Stimulated activated CD8-positive, alpha-beta memory T cell treated with anti-CD3 and anti-CD28 coated beads, Interleukin-4, amount 100 ng/mL, for 1 hour (primary cell): ENCODE measurements around the gene VAMP3.
A peak's percentile ranks its signal among the peaks of the same experiment; 100 is the strongest.

ENCODE experiments used
- DNase-seq, 2 donors: peaks; one replicate each; pipeline ENCODE4 v3.0.0-alpha.2; 2020; ENCODE audit warnings: low read depth in 2 of 2, low spot score in 1 of 2

VAMP3 gene, protein sequence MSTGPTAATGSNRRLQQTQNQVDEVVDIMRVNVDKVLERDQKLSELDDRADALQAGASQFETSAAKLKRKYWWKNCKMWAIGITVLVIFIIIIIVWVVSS

DNA sequence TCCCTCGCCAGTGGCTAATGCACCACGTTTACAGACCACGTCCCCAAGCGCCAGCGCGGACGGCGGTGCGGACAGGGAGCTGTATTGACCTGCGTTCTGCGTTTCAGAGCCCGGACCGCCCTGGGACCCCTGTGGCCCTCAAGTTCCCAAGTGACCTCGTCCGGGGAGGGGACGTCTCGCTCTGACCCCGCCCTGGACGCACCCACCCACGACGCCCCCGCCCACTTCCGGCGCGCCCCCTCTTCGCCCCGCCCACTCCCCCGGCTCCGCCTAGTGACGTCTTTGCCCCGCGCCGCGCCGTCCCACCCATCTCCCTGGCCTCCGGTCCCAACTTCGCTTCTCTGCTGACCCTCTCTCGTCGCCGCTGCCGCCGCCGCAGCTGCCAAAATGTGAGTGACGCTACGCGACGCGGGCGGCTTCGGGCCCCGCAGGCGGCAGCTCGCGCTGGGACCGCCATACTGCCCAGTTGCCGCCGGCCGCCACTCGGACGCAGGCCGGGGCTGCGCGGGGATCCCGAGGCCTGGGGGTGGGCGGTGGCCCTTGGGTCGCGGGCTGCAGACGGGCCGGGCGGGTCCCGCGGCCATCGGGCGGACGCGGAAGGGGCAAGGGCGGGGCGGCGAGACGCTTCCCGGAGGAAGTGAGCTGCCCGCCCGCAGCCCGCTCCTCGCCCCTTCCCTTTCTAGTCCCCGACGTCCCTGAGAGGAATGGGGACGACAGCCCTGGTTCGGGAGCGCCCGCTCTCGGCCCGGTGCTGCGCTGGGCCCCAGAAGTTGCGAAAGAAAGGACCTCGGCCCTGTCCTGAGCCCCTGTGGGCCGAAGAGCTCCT, at the start of gene VAMP3:
Gene VAMP3, plus strand, starts transcription at position 300 of the 826 bp plus-strand sequence. Its CDS starts 88 bp downstream, at position 388.
- peak; percentile 82 to 85 for DNase-seq

DNA sequence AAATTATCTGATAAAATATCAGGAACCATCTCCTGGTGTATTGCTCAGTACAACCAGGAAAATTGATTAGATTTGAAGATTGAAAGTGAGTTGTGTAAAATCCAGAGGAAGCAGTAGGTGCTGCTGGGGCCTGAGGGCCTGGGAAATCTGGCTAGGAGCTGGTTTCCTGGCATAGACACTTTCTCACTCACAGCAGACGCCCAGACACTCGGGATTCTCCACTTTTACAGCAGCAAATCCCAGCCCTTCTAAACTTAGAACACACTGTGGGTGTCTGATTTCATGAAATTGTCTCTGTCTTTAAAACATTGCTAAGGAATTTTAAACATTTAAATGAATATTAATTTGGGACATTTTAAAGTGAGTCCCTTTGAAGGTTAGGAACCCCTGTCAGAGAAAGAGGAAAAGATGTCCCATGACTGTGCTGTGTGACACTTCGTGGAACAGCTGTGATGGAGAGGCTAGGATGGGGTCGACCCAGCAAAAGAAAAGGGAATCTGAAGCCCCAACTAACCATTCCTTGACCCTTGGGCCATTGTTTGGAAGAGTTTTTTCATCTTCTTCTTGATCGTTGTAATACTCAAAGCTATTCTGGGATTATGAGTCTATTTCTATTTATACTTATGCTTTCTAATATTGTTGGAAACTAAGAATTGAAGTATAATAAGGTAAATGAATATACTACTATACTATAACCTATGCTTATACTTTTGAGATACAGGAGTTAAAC, 49.0 kb upstream of the VAMP3 start:
- DNase-seq = no peak

DNA sequence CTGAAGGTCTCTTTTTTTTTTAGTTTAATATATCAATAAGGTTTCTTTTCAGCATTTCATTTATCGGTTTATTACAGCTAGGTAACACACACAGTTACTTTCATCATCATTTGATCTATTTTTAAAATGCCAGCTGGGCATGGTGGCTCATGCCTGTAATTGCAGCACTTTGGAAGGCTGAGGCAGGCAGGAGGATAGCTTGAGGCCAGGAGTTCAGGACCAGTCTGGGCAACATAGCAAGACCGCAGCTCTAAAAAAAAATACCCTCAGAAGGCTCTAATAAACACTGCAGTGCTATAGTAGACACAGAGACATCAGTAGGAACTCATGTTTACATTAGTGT, 48.5 kb upstream of the VAMP3 start:
- no peak for DNase-seq

DNA sequence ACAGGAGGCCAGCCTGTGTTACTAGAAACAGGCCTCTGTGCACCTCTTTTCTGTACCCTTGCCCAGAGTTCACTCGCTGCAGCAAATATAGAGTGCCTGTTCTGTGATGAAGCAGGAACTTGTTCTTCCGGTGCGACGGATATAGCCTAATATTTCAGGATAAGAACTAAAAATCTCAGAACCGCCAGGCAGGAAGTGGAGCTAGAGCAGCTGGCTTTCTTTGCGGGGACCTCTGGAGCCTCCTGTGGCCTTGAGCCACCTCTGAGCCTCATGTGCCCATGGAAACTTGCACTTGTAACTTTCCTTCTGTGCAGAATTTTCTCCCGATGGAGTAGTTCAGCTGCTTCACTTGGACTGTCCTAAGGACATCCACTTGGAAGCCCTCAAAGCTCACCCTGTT, 44.5 kb upstream of the VAMP3 start:
- no peak for DNase-seq

DNA sequence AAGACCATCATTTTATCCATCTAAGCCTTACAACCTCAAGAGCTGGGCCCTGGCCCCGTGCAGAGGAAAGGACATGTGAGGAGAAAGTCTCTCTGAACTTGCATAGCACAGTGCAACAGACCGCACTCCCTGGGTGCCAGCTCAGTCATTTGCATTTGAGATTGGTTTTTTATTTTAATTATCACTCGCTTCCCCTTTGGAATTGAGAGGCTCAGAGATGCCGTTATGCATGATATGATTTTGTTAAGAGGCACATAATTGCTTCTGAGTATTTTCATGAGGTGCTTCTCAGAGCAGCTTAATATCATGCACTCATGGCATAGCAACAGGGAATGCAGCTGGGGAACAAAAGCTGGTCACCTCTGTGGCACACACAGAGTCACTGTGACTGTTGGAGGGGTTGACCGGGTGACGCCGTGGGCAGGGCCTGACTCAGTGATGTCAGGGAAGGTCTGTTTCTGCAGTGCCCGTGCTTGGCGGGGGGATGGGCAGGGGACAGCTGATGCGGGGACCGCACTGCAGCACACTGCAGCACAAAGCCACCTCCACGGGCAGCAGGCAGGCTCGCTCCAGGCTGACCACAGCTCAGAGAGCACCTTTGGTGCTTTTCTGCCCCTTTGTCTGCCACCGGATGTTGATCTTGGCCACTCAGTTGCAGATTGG, 43.2 kb upstream of the VAMP3 start:
- no peak for DNase-seq

DNA sequence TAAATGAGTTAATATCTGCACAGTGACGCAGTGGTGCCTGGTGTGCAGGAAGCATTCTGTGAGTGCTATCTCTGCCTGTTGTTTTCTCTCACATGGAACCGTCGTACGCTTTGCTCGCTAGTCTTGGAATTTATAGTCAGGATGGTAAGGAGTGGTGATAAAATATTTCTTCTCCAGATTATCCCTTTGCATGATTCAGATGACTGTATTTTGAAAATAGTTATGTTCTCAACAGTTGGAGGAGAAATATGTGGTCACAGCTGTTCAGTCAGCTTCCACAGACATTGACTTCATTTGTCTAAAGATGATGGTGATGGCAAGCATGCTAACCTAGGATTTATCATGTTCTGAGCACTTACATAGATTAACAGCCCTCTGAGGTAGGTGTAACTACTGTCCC, 41.3 kb upstream of the VAMP3 start:
- DNase-seq = no peak

DNA sequence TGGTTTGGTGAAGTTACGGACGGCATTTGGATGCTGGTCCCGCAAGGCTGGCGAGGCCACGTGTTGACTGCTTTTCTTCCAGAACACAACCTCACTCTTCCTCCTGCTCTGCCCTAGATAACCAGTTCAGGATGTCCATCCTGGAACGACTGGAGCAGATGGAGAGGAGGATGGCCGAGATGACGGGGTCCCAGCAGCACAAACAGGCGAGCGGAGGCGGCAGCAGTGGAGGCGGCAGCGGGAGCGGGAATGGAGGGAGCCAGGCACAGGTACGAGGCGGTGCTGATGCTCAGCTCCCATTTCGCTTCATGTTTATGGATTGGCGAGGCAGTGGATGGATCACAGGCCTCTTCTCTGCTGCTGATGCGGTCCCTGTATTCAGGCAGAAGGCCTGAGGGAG, 38.8 kb upstream of the VAMP3 start:
- DNase-seq = no peak

DNA sequence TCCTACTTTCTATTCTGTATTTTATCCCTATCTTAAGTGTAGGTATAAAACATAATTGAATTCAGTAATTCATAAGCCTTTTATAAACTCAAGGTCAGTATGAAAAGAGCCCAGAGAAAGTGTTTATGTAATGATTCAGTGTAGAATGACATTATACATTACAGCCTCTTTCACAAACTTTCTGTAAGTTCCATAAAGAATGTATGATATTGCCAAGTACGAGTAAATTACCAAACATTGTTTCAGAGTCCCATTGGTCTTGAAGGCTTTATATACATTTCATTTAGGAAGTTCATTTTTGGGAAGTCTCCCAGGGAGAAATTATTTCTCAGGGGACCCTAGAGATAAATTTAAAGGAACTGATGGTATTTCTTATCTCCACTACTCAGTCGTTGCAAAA, 37.8 kb upstream of the VAMP3 start:
- DNase-seq = no peak

DNA sequence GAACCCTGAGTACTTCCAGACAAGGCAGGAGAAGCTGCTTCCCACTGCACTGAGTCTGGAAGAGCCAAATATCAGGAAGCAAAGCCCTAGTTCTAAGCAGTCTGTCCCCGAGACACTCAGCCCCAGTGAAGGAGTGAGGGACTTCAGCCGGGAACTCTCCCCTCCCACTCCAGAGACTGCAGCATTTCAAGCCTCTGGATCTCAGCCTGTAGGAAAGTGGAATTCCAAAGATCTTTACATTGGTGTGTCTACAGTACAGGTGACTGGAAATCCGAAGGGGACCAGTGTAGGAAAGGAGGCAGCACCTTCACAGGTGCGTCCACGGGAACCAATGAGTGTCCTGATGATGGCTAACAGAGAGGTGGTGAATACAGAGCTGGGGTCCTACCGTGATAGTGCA, 33.1 kb upstream of the VAMP3 start:
- no peak for DNase-seq

DNA sequence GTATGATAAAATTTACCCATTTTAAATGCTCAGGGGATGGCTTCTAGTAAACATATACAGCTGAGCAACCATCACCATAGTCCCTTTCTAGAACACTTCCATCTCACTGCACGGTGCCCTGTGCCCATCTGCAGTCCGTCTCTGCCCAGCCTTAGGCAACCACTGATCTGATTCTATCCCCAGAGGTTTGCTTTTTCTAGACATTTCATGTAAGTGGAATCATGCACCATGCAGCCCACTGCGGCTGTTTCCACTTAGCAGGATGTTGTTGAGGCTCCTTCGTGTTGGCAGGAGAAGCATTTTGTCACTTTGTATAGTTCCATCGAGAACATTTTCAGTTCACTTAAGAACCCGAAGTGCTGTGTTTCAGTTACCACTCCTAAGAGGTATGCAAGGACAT, 27.8 kb upstream of the VAMP3 start:
- DNase-seq = no peak

DNA sequence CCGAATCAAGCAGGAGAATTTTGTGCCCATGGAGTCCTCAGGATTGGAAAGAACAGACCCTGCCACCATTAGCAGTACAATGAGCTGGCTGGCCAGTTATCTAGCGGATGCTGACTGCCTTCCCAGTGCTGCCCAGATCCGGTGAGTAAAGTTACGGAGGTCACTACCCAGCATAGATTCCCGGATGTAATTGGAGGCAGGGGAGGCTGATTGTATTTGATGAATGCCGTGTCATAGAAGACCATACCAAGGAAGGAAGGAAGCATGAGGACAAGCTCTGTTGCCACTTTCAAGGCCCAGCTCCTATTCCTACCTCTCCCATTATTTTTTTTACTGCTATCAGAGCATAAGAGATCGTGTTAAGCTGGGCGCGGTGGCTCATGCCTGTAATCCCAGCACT, 26.2 kb upstream of the VAMP3 start:
- DNase-seq = no peak

DNA sequence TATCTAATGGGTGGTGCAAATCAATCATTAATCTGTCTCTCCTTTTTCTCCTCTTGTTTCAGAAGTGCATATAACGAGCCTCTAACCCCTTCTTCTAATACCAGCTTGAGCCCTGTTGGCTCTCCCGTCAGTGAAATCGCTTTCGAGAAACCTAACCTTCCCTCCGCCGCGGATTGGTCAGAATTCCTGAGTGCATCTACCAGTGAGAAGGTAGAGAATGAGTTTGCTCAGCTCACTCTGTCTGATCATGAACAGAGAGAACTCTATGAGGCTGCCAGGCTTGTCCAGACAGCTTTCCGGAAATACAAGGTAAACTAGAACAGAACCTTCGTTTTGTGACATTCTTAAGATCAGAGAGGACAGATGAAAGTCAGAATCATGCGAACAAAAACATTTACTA, 25.3 kb upstream of the VAMP3 start:
- no peak for DNase-seq

DNA sequence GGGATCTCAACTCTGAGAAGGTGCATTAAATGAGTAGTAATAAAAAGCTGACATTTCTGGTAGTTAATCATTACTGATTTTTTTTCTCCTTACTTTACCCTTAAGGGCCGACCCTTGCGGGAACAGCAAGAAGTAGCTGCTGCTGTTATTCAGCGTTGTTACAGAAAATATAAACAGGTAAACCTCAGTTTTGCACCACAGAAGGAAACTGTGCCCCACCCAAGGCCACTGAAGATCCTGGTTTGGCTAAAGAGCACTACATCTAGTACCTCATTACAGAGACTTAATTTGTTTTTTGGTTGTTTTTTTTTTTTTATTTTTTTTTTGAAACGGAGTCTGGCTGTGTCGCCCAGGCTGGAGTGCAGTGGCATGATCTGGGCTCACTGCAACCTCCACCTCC, 23.5 kb upstream of the VAMP3 start:
- no peak for DNase-seq

DNA sequence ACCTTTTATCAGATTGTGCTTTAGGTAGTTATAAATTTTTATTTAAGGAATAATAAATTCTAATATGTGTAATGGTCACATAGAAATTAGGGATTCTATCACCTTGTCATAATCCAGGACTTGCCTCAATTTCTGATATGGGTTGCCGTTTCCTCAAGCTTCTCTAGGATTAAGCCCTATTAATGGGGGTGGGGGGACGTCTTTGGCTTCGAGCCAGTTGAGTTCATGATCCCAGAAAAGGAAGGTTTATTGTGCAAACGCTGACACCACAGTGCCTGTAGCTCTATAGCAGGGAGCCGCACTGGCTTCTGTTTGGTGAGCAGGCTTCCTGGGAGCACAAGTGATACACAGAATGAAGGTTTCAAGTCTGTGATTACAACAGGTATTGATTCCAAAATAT, 22.0 kb upstream of the VAMP3 start:
- DNase-seq = no peak

DNA sequence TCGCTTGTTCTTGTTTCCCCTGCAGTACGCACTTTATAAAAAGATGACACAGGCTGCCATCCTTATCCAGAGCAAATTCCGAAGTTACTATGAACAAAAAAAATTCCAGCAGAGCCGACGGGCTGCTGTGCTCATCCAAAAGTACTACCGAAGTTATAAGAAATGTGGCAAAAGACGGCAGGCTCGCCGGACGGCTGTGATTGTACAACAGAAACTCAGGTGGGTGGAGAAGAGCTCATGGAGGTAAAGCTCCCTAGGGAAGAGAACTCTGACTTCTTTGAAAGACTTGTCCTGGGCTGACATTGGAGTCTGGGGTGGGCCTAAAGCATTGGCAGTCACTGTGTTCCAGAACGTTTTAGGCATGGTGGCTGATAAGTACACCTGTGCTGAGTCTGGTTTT, 19.9 kb upstream of the VAMP3 start:
- no peak for DNase-seq

DNA sequence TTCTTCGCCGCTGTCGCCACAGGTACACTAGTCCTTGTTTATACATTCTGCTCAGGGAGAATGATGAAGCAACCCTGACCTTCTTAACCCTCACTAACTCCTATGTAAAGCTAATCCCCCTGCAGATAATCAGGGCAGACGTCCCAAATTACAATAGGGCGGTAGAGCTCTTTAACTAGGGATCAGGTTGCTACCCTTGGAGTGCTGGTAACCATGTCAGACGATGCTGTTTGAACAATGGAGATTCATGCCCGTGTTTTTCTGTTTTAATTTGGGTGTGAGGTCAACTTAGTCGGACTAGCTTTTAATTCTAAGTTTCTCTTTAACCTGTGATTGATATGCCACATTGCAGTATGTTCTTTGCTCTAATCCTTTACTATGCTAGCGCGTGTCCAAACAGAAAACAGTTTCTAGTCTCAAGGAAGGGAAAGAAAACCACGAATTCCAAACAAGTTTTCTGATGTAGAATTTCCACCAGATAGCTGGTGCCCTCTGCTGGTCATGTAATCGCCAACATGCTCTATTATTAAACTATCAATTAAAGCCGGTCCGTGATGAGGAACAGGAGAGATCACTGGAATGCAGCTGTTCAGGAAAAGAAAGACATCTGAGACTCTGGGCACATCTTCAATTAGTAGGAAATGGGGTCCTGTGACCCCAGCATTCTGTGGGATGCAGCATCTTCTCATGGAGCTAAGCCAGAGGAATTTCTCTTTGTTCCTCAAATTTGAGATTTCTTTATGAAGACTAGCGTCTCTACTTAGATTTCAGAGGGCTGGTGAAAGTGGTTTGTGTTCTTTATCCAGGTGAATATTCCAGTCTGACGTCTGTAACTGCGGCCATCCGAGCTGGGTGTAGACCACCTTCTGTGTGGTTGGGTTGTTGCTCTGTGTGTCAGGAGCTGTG, 18.3 kb upstream of the VAMP3 start:
- DNase-seq = no peak

DNA sequence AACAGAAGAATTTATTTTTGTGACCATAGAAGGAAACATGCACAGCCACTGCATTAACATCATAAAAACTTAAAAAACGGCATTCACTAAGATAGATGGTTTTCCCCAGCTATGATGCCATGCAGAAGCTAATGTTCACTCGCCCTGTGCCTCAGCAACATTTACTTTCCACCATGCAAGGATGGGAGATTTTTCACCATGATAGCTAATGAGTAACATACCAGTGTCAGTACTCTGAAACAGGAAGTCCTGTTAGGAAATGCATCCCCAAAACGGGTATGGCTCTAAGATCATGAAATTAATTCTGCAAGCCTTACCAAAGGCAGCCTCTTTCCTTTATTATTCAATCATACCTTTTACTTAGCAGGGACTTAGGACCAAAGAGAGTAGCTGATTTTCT, 17.5 kb upstream of the VAMP3 start:
- DNase-seq = no peak

DNA sequence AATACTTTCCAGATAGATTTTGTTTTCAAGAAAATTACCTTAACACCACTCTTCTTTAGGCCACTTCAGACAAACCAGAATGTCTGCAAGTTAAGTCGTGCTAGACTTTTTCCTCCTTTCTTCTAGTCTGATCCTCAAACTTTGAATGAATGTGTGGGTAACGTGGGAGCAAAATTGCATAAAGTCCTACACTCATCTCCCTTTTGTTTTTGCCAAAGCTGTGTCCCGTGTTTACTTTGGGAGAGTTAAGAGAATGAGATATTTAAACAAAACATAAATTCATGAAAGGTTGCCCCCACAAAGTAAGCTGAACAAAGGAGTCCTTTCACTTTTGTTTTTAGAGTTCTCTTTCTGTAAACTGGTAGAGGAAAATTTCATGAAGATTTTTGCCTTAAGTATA, 16.9 kb upstream of the VAMP3 start:
- no peak for DNase-seq

DNA sequence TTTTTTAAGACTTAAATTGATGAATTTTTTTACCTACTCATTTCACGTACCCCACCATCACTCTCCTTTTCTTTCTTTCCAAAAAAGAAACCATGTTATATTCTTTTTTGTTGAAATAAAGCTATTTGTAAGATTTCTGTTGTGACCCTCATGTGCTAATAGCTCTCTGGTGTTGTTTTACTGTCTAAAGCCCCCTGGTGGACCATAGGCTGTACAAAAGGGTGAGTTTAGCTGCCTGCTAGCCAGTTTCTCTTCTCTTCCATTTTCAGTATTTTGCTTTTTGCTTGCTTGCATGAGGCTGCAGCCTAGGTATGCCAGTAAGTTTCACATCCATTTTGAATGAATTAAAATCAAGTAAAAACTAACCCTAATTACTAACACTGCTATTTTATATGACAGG, 15.6 kb upstream of the VAMP3 start:
- DNase-seq = no peak

DNA sequence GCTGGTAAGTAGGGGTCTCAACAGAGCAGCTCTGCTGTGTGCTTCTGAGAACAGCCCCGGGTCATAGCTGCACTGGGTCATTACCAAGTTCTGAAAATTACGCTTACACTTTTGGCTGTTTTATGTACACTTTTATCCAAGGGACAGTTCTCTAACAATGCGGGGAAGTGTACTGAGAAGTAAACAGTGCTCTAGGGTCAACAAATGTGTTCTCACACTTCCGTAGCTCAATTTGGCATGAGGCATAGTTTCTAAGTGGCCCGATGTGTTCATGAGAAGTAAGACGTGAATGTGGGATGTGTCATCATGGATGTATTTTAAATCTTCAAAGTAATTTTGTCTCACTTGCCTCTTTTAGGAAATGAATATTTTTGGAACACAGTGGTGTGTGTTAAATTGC, 10.9 kb upstream of the VAMP3 start:
- no peak for DNase-seq

DNA sequence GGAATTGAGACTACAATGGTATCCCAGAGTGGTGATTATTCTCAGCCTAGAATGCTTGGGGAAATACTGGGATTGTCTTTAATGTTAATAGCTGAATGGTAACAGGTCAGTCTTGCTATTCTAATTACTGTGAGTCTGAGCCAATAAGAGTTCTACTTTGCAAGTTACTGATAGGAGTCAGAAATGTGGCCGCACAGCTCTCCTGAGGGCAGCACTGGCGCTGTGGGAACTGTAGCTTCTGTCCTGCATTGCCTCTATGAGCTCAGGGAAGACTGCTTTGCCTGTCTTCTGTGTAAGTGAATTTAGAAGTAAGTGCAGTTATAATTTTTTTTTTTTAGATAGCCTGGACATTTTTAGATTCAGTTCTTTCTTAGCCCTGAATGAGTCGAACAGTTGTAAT, 10.0 kb upstream of the VAMP3 start:
- DNase-seq = no peak
